ENCODE results near the gene RPL13.

The RPL13 gene

GRCh38 chr16:89560378-89561141 is at the start of gene RPL13:
Gene RPL13, plus strand, starts transcription at chr16:89560682. Its CDS starts 278 bp downstream, at chr16:89560960.
- peak; percentile 93 for DNase-seq

GRCh38 chr16:89511374-89511773 is 49.1 kb upstream of the RPL13 start:
- no peak for DNase-seq

- DNase-seq, result no peak
Observed at GRCh38 chr16:89512453-89512852, 48.0 kb upstream of the RPL13 start.

- no peak for DNase-seq
Observed at GRCh38 chr16:89517128-89517527, 43.4 kb upstream of the RPL13 start.

GRCh38 chr16:89519881-89520280 is 40.6 kb upstream of the RPL13 start:
- no peak for DNase-seq

GRCh38 chr16:89522287-89522686 is 38.2 kb upstream of the RPL13 start:
- DNase-seq, result no peak

GRCh38 chr16:89523680-89524344 is 36.7 kb upstream of the RPL13 start:
- DNase-seq, result no peak

GRCh38 chr16:89525146-89525913 is 35.2 kb upstream of the RPL13 start:
- no peak for DNase-seq

GRCh38 chr16:89529097-89529496 is 31.4 kb upstream of the RPL13 start:
- no peak for DNase-seq

GRCh38 chr16:89530401-89531381 is 29.8 kb upstream of the RPL13 start:
- DNase-seq, result no peak

- DNase-seq, result no peak
Observed at GRCh38 chr16:89531821-89532526, 28.5 kb upstream of the RPL13 start.

- DNase-seq, result peak; percentile 6
Observed at GRCh38 chr16:89534252-89534756, 26.2 kb upstream of the RPL13 start.

GRCh38 chr16:89536371-89536770 is 24.1 kb upstream of the RPL13 start:
- DNase-seq, result no peak

- DNase-seq, result no peak
Observed at GRCh38 chr16:89536886-89537548, 23.5 kb upstream of the RPL13 start.

- DNase-seq, result no peak
Observed at GRCh38 chr16:89537549-89537925, 22.9 kb upstream of the RPL13 start.

GRCh38 chr16:89538286-89538685 is 22.2 kb upstream of the RPL13 start:
- no peak for DNase-seq

GRCh38 chr16:89540557-89540956 is 19.9 kb upstream of the RPL13 start:
- no peak for DNase-seq

- DNase-seq, result no peak
Observed at GRCh38 chr16:89541792-89542191, 18.7 kb upstream of the RPL13 start.

- DNase-seq, result no peak
Observed at GRCh38 chr16:89544113-89544512, 16.4 kb upstream of the RPL13 start.

GRCh38 chr16:89544713-89545043 is 15.8 kb upstream of the RPL13 start:
- DNase-seq, result no peak
